ENCODE results near the gene NPY.

Gene NPY

DNA sequence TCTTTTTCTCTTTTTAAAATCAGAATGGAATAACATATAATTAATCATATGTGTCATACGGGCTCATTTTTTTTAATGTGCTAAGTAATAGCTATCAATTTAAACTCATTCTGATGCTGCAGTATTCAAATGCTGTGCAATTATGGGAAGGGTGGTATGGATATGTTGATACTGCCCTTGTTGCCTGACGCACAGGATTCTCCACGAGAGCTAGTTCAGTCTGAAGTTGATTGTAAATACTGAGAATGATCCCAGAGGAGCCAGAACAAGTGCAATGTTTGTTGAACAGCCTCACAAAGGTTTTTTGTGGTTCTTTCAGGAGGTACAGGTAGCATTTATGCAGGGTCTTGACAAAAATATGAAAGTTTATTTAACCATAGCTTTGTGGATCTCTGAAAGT lies 13.4 kb downstream of the NPY start:
- Mint-ChIP-seq H3K36me3 (no peaks in the 10 kb centered on the region), H3K9me3 (peaks cover 8% of the 10 kb centered on the region), H3K27ac (no peak overlapping the region), H3K4me1 (no peaks in the 10 kb centered on the region), H3K4me3 (no peak overlapping the region)
- DNase-seq (ENCODE audit: low spot score in 2 of 2) (no peak), ATAC-seq (no peak)

DNA sequence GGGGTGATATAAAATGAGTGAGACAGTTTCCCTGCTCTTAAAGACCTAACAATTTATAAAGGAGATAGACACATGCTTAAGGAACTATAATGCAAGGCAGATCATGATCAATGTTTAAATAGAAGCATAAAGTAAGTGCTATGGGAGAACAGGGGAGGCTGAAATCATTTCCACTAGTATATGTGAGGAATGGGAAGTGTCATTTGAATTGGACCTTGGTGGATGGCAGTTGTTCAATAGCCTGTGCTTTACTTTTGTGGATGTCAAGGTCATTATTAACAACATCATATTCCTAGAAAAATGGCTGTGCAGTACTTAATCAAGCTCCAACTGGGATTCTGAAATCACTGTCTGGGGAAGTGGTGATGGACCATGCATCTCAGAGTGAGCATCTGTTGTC lies 14.7 kb downstream of the NPY start:
- H3K4me1 Mint-ChIP-seq, result no peaks in the 10 kb centered on the region
- H3K36me3 Mint-ChIP-seq, result no peaks in the 10 kb centered on the region
- no peak for ATAC-seq
- DNase-seq (ENCODE audit: low spot score in 2 of 2), result no peak
- no peak overlapping the region for H3K4me3 Mint-ChIP-seq
- H3K9me3 Mint-ChIP-seq, result peaks cover 8% of the 10 kb centered on the region
- H3K27ac Mint-ChIP-seq, result no peak overlapping the region

DNA sequence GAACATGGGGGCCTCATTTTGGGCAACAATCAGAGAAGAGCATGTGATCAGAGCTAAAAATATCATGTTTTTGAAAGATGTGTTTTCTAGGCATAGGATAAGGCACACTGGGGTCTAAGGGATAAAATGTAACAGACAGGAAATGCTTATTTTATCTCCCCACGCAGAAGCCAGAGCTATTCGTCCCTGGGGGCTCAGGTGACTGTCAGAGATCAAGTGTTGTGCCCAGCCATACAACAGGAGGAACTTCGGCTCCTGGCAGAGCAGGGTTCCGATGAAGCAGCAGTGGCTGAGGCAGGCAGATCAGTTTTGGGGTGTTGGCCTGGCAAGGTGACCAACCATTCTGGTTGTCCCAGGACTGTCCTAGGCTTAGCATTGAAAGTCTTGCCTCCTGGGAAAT lies 15.2 kb downstream of the NPY start:
- Mint-ChIP-seq H3K4me3 (no peak overlapping the region), H3K4me1 (no peaks in the 10 kb centered on the region), H3K36me3 (no peaks in the 10 kb centered on the region), H3K9me3 (peaks cover 8% of the 10 kb centered on the region), H3K27ac (no peak overlapping the region)
- no peak for DNase-seq (ENCODE audit: low spot score in 2 of 2)
- no peak for ATAC-seq

- H3K9me3 Mint-ChIP-seq, result peaks cover 8% of the 10 kb centered on the region
- no peaks in the 10 kb centered on the region for H3K36me3 Mint-ChIP-seq
- H3K27ac Mint-ChIP-seq, result no peak overlapping the region
- no peak for DNase-seq (ENCODE audit: low spot score in 2 of 2)
- no peaks in the 10 kb centered on the region for H3K4me1 Mint-ChIP-seq
- ATAC-seq, result no peak
- H3K4me3 Mint-ChIP-seq, result no peak overlapping the region
Measured at GRCh38 chr7:24301703-24302102, 17.7 kb downstream of the NPY start.

DNA sequence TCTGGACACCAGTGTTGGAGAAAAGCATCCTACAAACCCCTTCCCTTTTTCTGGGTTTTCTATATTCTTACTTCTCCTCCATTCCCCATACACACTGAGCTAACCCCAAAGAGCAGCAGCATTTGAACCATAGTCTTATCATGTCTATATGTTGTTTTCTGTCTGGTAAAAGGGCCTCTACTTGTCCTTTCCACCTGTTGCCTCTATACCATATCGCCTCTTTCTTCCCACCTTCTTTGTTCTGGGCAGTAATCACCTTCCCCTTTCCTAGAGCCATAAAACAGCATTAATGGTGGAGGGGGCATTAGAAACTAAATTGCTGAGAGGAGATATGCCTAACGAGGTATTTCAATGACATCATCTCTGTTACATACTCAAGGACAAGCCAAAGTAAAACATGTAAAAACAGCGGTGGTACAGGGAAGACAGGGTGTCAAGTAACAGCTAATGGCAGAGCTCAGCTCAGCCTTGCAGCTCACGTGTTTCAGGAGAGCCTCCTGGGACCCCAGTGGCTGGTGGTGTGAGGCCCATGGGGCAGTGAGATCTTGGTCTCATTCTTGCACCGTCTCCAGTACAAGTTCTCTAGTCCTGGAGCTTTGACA lies 20.6 kb downstream of the NPY start:
- no peaks in the 10 kb centered on the region for H3K4me1 Mint-ChIP-seq

DNA sequence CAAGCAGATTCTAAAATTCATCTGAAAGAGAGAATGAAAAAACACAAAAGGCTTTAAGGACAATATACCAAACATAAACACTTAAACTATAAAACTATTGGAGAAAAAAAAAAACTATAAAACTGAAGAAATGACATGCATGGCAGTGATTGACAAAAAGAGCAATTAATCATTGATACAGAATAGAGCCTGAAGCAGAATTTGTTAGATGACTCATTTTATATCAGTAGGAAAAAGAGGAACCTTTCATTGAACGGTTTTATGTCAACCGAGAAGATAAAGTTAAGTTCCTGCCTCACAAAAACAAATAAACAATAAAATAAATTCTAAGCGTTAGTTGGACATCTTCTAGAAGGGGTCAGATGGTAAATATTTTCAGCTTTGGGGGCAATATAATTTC lies 23.3 kb downstream of the NPY start:
- no peaks in the 10 kb centered on the region for H3K4me1 Mint-ChIP-seq
- DNase-seq (ENCODE audit: low spot score in 2 of 2) (no peak), ATAC-seq (no peak)
- H3K27ac Mint-ChIP-seq, result no peak overlapping the region
- H3K9me3 Mint-ChIP-seq, result no peaks in the 10 kb centered on the region
- no peaks in the 10 kb centered on the region for H3K36me3 Mint-ChIP-seq
- H3K4me3 Mint-ChIP-seq, result no peak overlapping the region

More for the DNA sequence above, 20.6 kb downstream of the NPY start:
- no peak overlapping the region for H3K4me3 Mint-ChIP-seq
- H3K27ac Mint-ChIP-seq, result no peak overlapping the region
- H3K36me3 Mint-ChIP-seq, result no peaks in the 10 kb centered on the region
- no peak for DNase-seq (ENCODE audit: low spot score in 2 of 2)
- peaks cover 8% of the 10 kb centered on the region for H3K9me3 Mint-ChIP-seq
- no peak for ATAC-seq

GRCh38 chr7:24312588-24312987 lies 28.6 kb downstream of the NPY start:
- Mint-ChIP-seq H3K4me3 (no peak overlapping the region), H3K36me3 (no peaks in the 10 kb centered on the region), H3K4me1 (no peaks in the 10 kb centered on the region), H3K9me3 (no peaks in the 10 kb centered on the region), H3K27ac (no peak overlapping the region)
- no peak for DNase-seq (ENCODE audit: low spot score in 2 of 2)
- no peak for ATAC-seq

DNA sequence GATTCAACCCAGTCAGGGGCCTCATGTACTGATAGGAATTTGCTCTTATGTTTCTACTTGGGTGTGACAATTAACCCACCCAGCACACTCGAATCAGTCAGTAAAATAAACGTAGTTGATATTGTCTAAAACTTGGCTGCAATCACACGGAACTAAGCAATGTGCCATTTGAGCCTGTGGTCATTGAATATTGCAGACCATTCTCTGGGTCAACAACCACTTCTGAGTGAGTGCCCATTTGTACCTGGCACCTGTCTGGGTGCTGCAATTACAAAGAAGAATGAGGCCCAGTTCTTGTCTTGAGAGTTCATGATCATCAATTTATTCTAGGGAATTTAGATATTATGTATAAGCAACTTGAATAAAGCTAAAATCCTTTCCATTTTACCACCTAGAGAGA lies 29.8 kb downstream of the NPY start:
- Mint-ChIP-seq H3K27ac (no peak overlapping the region), H3K36me3 (no peaks in the 10 kb centered on the region), H3K4me3 (no peak overlapping the region), H3K9me3 (no peaks in the 10 kb centered on the region), H3K4me1 (no peaks in the 10 kb centered on the region)
- no peak for ATAC-seq
- no peak for DNase-seq (ENCODE audit: low spot score in 2 of 2)

- Mint-ChIP-seq H3K27ac (no peak overlapping the region), H3K36me3 (no peaks in the 10 kb centered on the region), H3K4me1 (no peaks in the 10 kb centered on the region), H3K9me3 (no peaks in the 10 kb centered on the region), H3K4me3 (no peak overlapping the region)
- DNase-seq (ENCODE audit: low spot score in 2 of 2) (no peak), ATAC-seq (no peak)
Measured at GRCh38 chr7:24316340-24316739, 32.4 kb downstream of the NPY start.

DNA sequence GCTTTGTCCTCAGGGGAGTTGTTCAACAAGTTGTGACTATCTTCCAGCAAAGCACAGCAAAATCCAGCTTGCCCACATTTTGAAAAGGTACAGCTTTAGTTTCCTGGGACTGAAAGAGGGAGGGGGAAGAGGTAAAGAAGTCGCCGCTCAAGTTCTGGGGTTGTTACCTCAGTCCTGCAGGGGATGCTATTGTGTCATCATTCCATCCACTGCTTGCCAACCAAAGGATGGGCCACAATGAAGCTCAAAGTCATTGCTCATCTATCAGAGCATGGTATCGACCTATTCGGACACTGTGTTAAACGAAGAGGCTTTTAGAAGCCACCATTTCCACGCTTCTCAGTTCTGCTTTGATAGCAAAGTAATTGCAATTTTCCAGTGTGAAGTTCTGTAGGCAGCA lies 34.3 kb downstream of the NPY start:
- no peak for DNase-seq (ENCODE audit: low spot score in 2 of 2)
- ATAC-seq, result no peak
- H3K36me3 Mint-ChIP-seq, result no peaks in the 10 kb centered on the region
- H3K27ac Mint-ChIP-seq, result no peak overlapping the region
- H3K4me3 Mint-ChIP-seq, result no peak overlapping the region
- H3K4me1 Mint-ChIP-seq, result no peaks in the 10 kb centered on the region
- H3K9me3 Mint-ChIP-seq, result no peaks in the 10 kb centered on the region

GRCh38 chr7:24319209-24319608 lies 35.2 kb downstream of the NPY start:
- H3K4me3 Mint-ChIP-seq, result no peak overlapping the region

GRCh38 chr7:24323961-24324480 lies 40.0 kb downstream of the NPY start:
- no peaks in the 10 kb centered on the region for H3K9me3 Mint-ChIP-seq
- no peak overlapping the region for H3K4me3 Mint-ChIP-seq
- H3K4me1 Mint-ChIP-seq, result no peaks in the 10 kb centered on the region
- DNase-seq (ENCODE audit: low spot score in 2 of 2) (no peak), ATAC-seq (no peak)
- no peak overlapping the region for H3K27ac Mint-ChIP-seq
- H3K36me3 Mint-ChIP-seq, result no peaks in the 10 kb centered on the region

More at GRCh38 chr7:24319209-24319608, 35.2 kb downstream of the NPY start:
- H3K36me3 Mint-ChIP-seq, result no peaks in the 10 kb centered on the region
- ATAC-seq (no peak), DNase-seq (ENCODE audit: low spot score in 2 of 2) (no peak)
- no peak overlapping the region for H3K27ac Mint-ChIP-seq
- H3K4me1 Mint-ChIP-seq, result no peaks in the 10 kb centered on the region
- H3K9me3 Mint-ChIP-seq, result no peaks in the 10 kb centered on the region

DNA sequence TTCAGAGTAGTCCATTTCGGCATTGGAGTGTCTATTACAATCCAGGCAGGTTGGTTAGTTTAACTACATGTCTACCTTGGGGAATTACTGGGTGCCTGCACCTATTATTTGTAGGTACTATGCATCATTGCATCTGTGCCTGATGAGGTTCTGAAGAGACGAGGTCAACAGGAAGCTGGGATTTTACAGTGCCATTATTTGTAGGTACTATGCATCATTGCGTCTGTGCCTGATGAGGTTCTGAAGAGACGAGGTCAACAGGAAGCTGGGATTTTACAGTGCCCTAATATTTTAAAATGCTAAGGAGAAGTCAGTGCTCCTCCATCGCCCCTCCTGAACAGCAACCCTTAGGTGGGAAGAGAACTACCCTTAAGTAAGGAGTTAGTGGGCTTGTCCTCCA lies 41.7 kb downstream of the NPY start:
- ATAC-seq (no peak), DNase-seq (ENCODE audit: low spot score in 2 of 2) (no peak)
- no peaks in the 10 kb centered on the region for H3K36me3 Mint-ChIP-seq
- no peak overlapping the region for H3K27ac Mint-ChIP-seq
- no peaks in the 10 kb centered on the region for H3K4me1 Mint-ChIP-seq
- no peaks in the 10 kb centered on the region for H3K9me3 Mint-ChIP-seq
- H3K4me3 Mint-ChIP-seq, result no peak overlapping the region

DNA sequence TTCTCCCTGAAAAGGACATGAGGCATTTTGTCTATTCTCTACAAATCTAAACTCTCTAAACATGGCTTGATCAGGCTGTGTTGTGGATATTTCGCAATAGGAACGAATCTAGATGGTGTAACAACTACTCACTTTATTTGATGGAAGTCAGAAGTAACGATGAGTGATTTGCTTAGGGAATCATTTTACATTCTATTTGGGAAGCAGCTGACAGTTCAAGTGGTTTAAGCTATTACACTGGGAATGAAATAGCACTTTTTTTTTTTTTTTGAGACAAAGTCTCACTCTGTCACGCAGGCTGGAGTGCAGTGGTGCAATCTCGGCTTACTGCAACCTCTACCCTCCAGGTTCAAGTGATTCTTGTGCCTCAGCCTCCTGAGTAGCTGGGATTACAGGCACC lies 44.1 kb downstream of the NPY start:
- no peak overlapping the region for H3K4me3 Mint-ChIP-seq
- no peaks in the 10 kb centered on the region for H3K4me1 Mint-ChIP-seq
- H3K9me3 Mint-ChIP-seq, result peaks cover 7% of the 10 kb centered on the region
- no peak overlapping the region for H3K27ac Mint-ChIP-seq
- ATAC-seq (no peak), DNase-seq (ENCODE audit: low spot score in 2 of 2) (no peak)
- H3K36me3 Mint-ChIP-seq, result no peaks in the 10 kb centered on the region

GRCh38 chr7:24328894-24329293 lies 44.9 kb downstream of the NPY start:
- Mint-ChIP-seq H3K4me3 (no peak overlapping the region), H3K36me3 (no peaks in the 10 kb centered on the region), H3K4me1 (no peaks in the 10 kb centered on the region), H3K27ac (no peak overlapping the region), H3K9me3 (peaks cover 9% of the 10 kb centered on the region)
- no peak for DNase-seq (ENCODE audit: low spot score in 2 of 2)
- ATAC-seq, result no peak

DNA sequence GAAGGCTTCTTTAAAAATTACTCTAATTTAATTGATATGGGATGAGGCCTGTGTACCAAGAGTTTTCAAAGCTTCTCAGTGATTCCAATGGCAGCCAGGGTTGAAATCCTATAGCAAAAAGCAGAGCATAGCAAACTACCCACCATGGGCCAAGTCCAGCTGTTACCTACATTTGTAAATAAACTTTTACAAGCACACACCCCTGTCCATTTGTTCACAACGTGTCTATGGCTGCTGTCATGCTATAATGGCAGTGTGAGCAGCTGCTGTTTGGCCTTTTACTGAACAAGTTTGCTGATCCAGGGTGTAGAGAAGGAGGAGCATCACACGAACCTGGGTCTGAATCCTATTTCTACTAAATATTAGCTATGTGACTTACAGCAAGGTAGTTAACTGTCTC lies 50.0 kb downstream of the NPY start:
- Mint-ChIP-seq H3K36me3 (no peaks in the 10 kb centered on the region), H3K4me3 (no peak overlapping the region), H3K27ac (no peak overlapping the region), H3K9me3 (peaks cover 9% of the 10 kb centered on the region), H3K4me1 (no peaks in the 10 kb centered on the region)
- DNase-seq (ENCODE audit: low spot score in 2 of 2), result no peak
- ATAC-seq, result no peak

DNA sequence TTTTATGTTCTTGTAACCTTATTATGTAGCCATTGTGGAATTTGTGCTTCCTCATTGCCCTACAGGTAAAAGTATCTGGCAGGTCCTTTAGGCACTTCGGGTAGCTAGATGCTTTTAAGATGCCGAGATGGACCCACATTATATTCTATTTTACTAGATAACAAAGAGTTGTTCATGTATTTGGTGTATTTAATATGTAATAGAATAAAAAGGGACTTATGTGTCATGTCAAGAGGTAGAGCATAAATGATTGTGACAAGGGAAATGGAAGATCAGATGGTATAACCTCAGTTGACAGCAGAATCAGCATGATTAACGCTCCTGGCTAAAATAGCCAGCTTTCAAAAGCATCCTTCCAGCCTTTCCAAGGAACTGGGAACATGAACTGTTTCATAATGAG lies 50.6 kb downstream of the NPY start:
- Mint-ChIP-seq H3K9me3 (peaks cover 9% of the 10 kb centered on the region), H3K4me3 (no peak overlapping the region), H3K4me1 (no peaks in the 10 kb centered on the region), H3K27ac (no peak overlapping the region), H3K36me3 (no peaks in the 10 kb centered on the region)
- DNase-seq (ENCODE audit: low spot score in 2 of 2) (no peak), ATAC-seq (no peak)

All from stimulated activated effector memory CD8-positive, alpha-beta T cell treated with anti-CD3 and anti-CD28 coated beads, Interleukin-12 subunit alpha, Interleukin-12 subunit beta, amount 100 ng/mL, for 72 hours (primary cell).